GM12878 (cell line): ENCODE data around the gene PPM1A. TPM values are rescaled to one million over a fixed set of nuclear protein-coding genes. Genes with fewer than 3 reads are reported as not detected.

ENCODE experiments used
- ATAC-seq: fragments of 200-7000 bp; cut with Tn5 transposase; 3 replicates; pipeline ENCODE4 v1.9.1; 2020; ENCODE audit warnings: mild to moderate bottlenecking, moderate library complexity
- BruUV-seq: library from RNA; stranded (reverse); fragments of 400-500 nt; replicated peaks from 2 replicates; lab custom pipeline; 2021; lab: Mats Ljungman, UMichigan
- CTCF ChIA-PET: fragments of 300-600 bp; sonication (Branson Sonifier 250); formaldehyde crosslinking; extraction: SDS; loops from one replicate; lab custom pipeline; 2021; ENCODE audit warnings: inconsistent platforms; lab: Yijun Ruan, JAX
- POLR2A ChIA-PET: fragments of 350-600 bp; formaldehyde crosslinking; extraction: SDS; loops from one replicate; lab custom pipeline; 2021; ENCODE audit warnings: inconsistent platforms; lab: Charles Lee
- RAD21 ChIA-PET: fragments of 300-600 bp; sonication (Branson Sonifier 250); formaldehyde crosslinking; loops from one replicate; lab custom pipeline; 2023; ENCODE audit warnings: antibody characterized with exemption; ENCODE audit not compliant: unreplicated experiment; lab: Charles Lee
- SMC1A ChIA-PET: fragments of 300-600 bp; sonication (Branson Sonifier 250); formaldehyde crosslinking; loops from one replicate; lab custom pipeline; 2023; ENCODE audit not compliant: unreplicated experiment, uncharacterized antibody; lab: Charles Lee
- DNase-seq: peaks from one replicate; pipeline ENCODE4 v3.0.0-alpha.2; 2011; ENCODE audit warnings: low read depth, low spot score
- FAIRE-seq: peaks from 3 replicates; lab custom pipeline; 2011; peaks lifted over from hg19 to GRCh38; lab: Jason Lieb, UNC
- H2AFZ ChIP-seq: 2 replicates; pipeline ENCODE4 v1.6.0; 2011; ENCODE audit warnings: low read depth, low read length, control low read depth; ENCODE audit not compliant: control insufficient read depth
- H3K27ac ChIP-seq: 2 replicates; pipeline ENCODE4 v1.5.1; 2011; ENCODE audit warnings: control low read depth; ENCODE audit not compliant: control insufficient read depth, insufficient read depth
- H3K27me3 ChIP-seq, 2 experiments: replicated peaks in 1 of 2; 2 replicates each; pipeline versions ENCODE4 v1.6.0 to v1.6.1; 2011; ENCODE audit warnings: low read length in 1 of 2; ENCODE audit not compliant: control insufficient read depth in 2 of 2, insufficient read depth in 2 of 2
- H3K36me3 ChIP-seq, 2 experiments: 2 replicates each; pipeline ENCODE4 v1.5.1; 2011; ENCODE audit warnings: low read length in 1 of 2; ENCODE audit not compliant: control insufficient read depth in 2 of 2, insufficient read depth in 2 of 2
- H3K4me1 ChIP-seq: 2 replicates; pipeline ENCODE4 v1.6.1; 2011; ENCODE audit warnings: mild to moderate bottlenecking, low read length, moderate library complexity, mixed read lengths; ENCODE audit not compliant: control insufficient read depth, insufficient read depth
- H3K4me2 ChIP-seq: 2 replicates; pipeline ENCODE4 v1.6.0; 2011; ENCODE audit warnings: control low read depth; ENCODE audit not compliant: control insufficient read depth, insufficient read depth
- H3K4me3 ChIP-seq: fragments of 200-600 bp; sonication (generic); 2 replicates; pipeline ENCODE4 v1.5.1; 2016
- H3K79me2 ChIP-seq: 2 replicates; pipeline ENCODE4 v1.6.0; 2011; ENCODE audit warnings: low read length; ENCODE audit not compliant: control insufficient read depth, insufficient read depth
- H3K9ac ChIP-seq: 2 replicates; pipeline ENCODE4 v1.8.0; 2011; ENCODE audit warnings: low read length, control low read depth, mixed read lengths; ENCODE audit not compliant: control insufficient read depth, insufficient read depth
- H3K9me3 ChIP-seq: replicated peaks from 3 replicates; pipeline ENCODE4 v1.5.1; 2011; ENCODE audit warnings: mild to moderate bottlenecking, low read length; ENCODE audit not compliant: control insufficient read depth, insufficient read depth
- H4K20me1 ChIP-seq: 2 replicates; pipeline ENCODE4 v1.6.0; 2011; ENCODE audit not compliant: control insufficient read depth, insufficient read depth
- ASH2L ChIP-seq: fragments of 300-600, 200-600 bp; sonication (generic); IDR thresholded peaks from 2 replicates; pipeline ENCODE4 v1.6.1; 2017; ENCODE audit warnings: low read depth, mild to moderate bottlenecking, borderline replicate concordance
- CEBPZ ChIP-seq: fragments of 150-350 bp; IDR thresholded peaks from 2 replicates; pipeline ENCODE4 v1.6.1; 2016; ENCODE audit warnings: low read depth, low read length
- E2F8 ChIP-seq: fragments of 450-650 bp; IDR thresholded peaks from 2 replicates; pipeline ENCODE4 v1.6.1; 2018; ENCODE audit warnings: mild to moderate bottlenecking, low read depth, moderate library complexity; ENCODE audit not compliant: partially characterized antibody
- IKZF2 ChIP-seq, 2 experiments: fragments of 450-650 bp; IDR thresholded peaks; 2 replicates each; pipeline ENCODE4 v1.6.1; 2017; ENCODE audit warnings: mild to moderate bottlenecking in 2 of 2, moderate library complexity in 2 of 2
- IRF4 ChIP-seq: IDR thresholded peaks from 2 replicates; pipeline ENCODE4 v1.6.1; 2011; ENCODE audit warnings: low read depth, low read length
- KLF5 ChIP-seq: fragments of 450-650 bp; IDR thresholded peaks from 2 replicates; pipeline ENCODE4 v1.6.1; 2014; ENCODE audit warnings: mild to moderate bottlenecking; ENCODE audit not compliant: partially characterized antibody
- TCF12 ChIP-seq: IDR thresholded peaks from 2 replicates; pipeline ENCODE4 v1.6.1; 2011; ENCODE audit warnings: low read depth, mild to moderate bottlenecking, low read length
- ZNF217 ChIP-seq: fragments of 450-650 bp; IDR thresholded peaks from 2 replicates; pipeline ENCODE4 v1.6.1; 2017; ENCODE audit warnings: antibody characterized with exemption, mild to moderate bottlenecking
- WGBS: methylation state at CpG from one replicate; pipeline ENCODE4 v1.1.6; 2016; ENCODE audit warnings: low lambda C conversion rate; ENCODE audit not compliant: insufficient replicate concordance, insufficient coverage; ENCODE audit errors: missing lambda C conversion rate; 5-methylcytosine and 5-hydroxymethylcytosine counted together
- in situ Hi-C: fragments of 300-500 bp; cut with MboI; formaldehyde crosslinking; loops from 9 replicates; pipeline ENCODE4 v1.14.3; 2018; ENCODE audit warnings: mixed read lengths
- intact Hi-C: fragments of 100-400 bp; cut with micrococcal nuclease; formaldehyde crosslinking; loops from one replicate; pipeline ENCODE4 v1.14.2; 2022; ENCODE audit not compliant: unreplicated experiment
- polyA plus RNA-seq, 11 experiments: library from polyadenylated mRNA; depleted of rRNA in 4 of 11; unstranded in 6 of 11; stranded (reverse) in 5 of 11; fragments of >200 nt; fragmentation: Nextera tagmentation in 4 of 11; fragmentation: Illumina TruSeq in 1 of 11; extraction: Ambion mirVana in 4 of 11; extraction: Trizol in 1 of 11; gene quantifications; 1 replicate in 1 of 11; 2 replicates in 10 of 11; pipeline versions ENCODE4 v1.2.1 to v1.2.3, GENCODE V29; 2011 to 2016; ENCODE audit warnings: inconsistent platforms in 2 of 11, missing spikeins in 2 of 11, low read depth in 1 of 11
- total RNA-seq, 4 experiments: library from RNA; depleted of rRNA in 3 of 4; stranded (reverse); fragments of >200 nt in 3 of 4; fragmentation: Illumina TruSeq in 1 of 4; extraction: Trizol in 1 of 4; gene quantifications; 2 replicates each; pipeline versions ENCODE4 v1.2.1 to v1.2.3, GENCODE V29; 2013 to 2021
- TF ChIP-seq, protein P1 (sequence below): fragments of 450-650 bp; IDR thresholded peaks from 2 replicates; pipeline ENCODE4 v1.6.1; 2018; ENCODE audit warnings: borderline replicate concordance, mild to moderate bottlenecking; ENCODE audit not compliant: partially characterized antibody

Gene PPM1A
- total and polyA plus RNA-seq, 10 of the 15 experiments (the other 5 are each of a cell fraction or from before 2014, with no cell fraction given), result 16.8 to 124 (median 47.0) TPM

GRCh38 chr14:60339571-60339970, 90.5 kb downstream of the PPM1A start:
- Histone ChIP-seq H3K4me1 (no peaks in the 10 kb centered on the region), H3K27ac (no peak overlapping the region), H4K20me1 (no peaks in the 10 kb centered on the region)
- FAIRE-seq (no peak), DNase-seq (no peak)
- intact Hi-C loops, result loop anchor here (10.0 kb wide), 1 partner anchor 375 kb away; no protein-coding TSS in a partner anchor
- WGBS, result 74% methylated on average over 2 of the region's 2 CpGs
- BruUV-seq, result no TSS peak
- in situ Hi-C loops, result loop anchor here (10.0 kb wide), 1 partner anchor 375 kb away; no protein-coding TSS in a partner anchor
- TF ChIP-seq IRF4, result no peak
- TF ChIP-seq KLF5, result no peak
- no peak for TF ChIP-seq TCF12
- TF ChIP-seq IKZF2 (IDR thresholded peaks at IDR 0.05), result no peak
- TF ChIP-seq, protein P1, sequence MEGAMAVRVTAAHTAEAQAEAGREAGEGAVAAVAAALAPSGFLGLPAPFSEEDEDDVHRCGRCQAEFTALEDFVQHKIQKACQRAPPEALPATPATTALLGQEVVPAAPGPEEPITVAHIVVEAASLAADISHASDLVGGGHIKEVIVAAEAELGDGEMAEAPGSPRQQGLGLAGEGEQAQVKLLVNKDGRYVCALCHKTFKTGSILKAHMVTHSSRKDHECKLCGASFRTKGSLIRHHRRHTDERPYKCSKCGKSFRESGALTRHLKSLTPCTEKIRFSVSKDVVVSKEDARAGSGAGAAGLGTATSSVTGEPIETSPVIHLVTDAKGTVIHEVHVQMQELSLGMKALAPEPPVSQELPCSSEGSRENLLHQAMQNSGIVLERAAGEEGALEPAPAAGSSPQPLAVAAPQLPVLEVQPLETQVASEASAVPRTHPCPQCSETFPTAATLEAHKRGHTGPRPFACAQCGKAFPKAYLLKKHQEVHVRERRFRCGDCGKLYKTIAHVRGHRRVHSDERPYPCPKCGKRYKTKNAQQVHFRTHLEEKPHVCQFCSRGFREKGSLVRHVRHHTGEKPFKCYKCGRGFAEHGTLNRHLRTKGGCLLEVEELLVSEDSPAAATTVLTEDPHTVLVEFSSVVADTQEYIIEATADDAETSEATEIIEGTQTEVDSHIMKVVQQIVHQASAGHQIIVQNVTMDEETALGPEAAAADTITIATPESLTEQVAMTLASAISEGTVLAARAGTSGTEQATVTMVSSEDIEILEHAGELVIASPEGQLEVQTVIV, result no peak
- TF ChIP-seq E2F8, result no peak
- no peak for TF ChIP-seq ZNF217
- TF ChIP-seq ASH2L, result no peak
- TF ChIP-seq CEBPZ, result no peak
- TF ChIP-seq, all 136 proteins: peak for 0
- no peak overlapping the region for H2AFZ ChIP-seq
- ChIA-PET SMC1A (interaction anchor here (1.0 to 1.5 kb wide), 4 partner anchors 8 to 71 kb away, joined by 3 to 4 read pairs (median 4); no protein-coding TSS in a partner anchor), RAD21 (interaction anchor here (0.6 to 1.2 kb wide), 3 partner anchors 8 to 1712 kb away, joined by 3 to 4 read pairs (median 3); no protein-coding TSS in a partner anchor), POLR2A (no interaction called here), CTCF (interaction anchor here (0.6 to 2.7 kb wide), 5 partner anchors 7 to 221 kb away, joined by 3 to 12 read pairs (median 7); no protein-coding TSS in a partner anchor)
- no peak overlapping the region for H3K4me2 ChIP-seq
- H3K36me3 ChIP-seq, result no peaks in the 10 kb centered on the region
- H3K27me3 ChIP-seq, result peaks cover 0 to 2% of the 10 kb centered on the region in 2 experiments; a peak in 1 of 4 replicates
- no peak for ATAC-seq
- no peaks in the 10 kb centered on the region for H3K79me2 ChIP-seq
- H3K9me3 ChIP-seq, result no peaks in the 10 kb centered on the region
- H3K4me3 ChIP-seq, result no peak overlapping the region
- H3K9ac ChIP-seq, result no peak overlapping the region
